Iris pigment epithelial cell (primary cell): ENCODE results near the gene DENND1C.

ENCODE experiments used
- DNase-seq: peaks from one replicate; pipeline ENCODE4 v3.0.0-alpha.2; 2011; ENCODE audit warnings: low read depth

The DENND1C gene

GRCh38 chr19:6478815-6479214 lies 2.8 kb downstream of the DENND1C start:
- DNase-seq, result no peak

DNA sequence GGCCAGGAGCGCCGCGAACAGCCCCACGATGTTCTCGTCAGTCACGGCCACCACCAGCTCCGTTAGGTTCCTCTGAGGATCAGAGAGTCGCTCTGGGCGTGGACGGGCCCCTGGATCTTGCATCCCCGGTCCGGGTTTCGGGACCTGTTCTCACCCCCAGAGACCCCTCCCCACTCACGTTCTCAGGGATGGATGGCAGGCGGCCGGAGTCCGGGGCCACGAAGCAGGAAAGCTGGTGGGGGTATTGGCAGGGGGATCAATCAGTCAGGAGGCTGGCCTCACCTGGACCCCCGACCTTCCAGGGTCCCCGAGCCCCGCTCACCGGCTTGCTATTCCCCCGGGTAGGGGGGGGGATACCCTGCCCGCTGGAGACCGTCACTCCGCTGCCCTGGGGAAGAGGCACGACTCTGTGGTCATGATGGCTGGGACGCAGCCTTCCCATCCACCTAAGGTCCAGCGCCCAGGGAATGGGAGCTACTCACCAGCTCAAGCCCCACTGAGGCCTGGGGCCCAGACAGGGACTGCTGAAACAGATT lies 4.6 kb downstream of the DENND1C start:
- DNase-seq, result no peak

GRCh38 chr19:6476155-6476895 lies 5.3 kb downstream of the DENND1C start:
- peak; percentile 48 for DNase-seq

GRCh38 chr19:6475321-6476108 lies 6.1 kb downstream of the DENND1C start:
- DNase-seq, result no peak

DNA sequence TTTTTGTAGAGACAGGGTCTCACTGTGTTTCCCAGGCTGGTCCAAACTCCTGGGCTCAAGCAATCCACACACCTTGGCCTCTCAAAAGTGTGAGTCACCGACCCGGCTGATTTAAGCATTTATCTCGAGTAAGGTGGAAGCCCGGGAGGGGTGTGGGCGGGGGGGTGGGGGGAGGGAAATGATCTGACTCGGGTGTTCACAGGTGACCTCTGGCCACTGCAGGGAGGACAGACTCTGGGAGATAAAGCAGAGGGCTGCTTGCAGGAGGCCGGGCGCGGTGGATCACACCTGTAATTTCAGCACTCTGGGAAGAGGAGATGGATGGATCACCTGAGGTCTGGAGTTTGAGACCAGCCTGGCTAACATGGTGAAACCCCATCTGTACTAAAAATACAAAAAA lies 7.9 kb downstream of the DENND1C start:
- DNase-seq, result no peak

DNA sequence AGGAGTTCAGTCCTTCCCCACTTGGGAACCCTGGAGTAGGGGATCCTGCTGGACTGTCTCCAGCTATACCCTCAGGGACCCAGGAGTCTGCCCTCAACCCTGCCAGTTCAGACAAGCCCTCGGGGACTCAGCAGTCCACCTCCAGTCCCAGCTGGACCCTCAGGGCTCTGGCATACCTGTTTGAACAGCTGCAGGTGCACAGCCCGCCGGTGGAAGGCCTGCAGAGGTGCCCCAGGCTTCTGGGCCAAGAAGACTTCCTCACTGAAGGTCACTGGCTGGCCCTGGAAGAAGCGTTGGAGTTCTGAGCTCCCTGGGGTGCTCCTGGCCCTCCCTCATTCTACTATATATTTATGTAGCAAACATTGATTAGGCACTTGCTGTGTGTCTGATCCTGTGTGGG lies 8.9 kb downstream of the DENND1C start:
- DNase-seq, result no peak

DNA sequence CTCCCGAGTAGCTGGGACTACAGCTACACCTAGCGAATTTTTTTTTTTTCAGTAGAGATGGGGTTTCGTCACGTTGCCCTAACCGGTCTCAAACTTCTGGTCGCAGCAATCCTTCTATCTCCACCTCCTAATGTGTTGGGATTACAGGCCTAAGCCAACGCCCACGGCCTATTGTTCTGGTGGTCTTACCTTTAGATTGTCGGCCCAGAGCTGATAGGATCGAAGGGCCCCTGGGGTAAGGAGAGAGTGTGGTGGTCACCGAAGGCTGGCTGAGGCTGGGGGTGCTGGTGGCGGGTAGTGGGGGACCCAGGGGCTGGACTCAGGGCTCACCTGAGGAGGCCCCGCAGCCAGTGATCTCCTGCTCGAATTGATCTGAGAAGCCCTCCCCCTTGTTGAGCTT lies 10.5 kb downstream of the DENND1C start:
- DNase-seq, result no peak

DNA sequence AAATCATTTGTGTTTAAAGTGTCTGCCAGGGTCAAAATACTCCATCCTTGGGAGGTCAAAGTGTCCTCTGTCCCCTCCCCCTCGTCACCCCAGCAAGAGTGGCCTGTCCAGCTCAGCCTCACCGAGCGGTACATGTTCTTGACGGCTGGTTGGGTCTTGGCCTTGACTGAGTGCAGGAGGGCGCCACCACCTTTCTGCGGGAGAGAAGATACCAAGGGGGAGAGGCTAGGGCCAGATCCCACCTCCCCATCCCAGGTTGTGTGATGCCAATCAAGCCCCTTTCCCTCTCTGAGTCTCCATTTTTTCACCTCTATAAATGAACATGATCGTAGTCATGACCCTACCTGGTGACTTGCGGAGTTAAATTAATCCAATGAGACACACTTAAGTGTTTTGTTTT lies 11.4 kb downstream of the DENND1C start:
- DNase-seq, result no peak

DNA sequence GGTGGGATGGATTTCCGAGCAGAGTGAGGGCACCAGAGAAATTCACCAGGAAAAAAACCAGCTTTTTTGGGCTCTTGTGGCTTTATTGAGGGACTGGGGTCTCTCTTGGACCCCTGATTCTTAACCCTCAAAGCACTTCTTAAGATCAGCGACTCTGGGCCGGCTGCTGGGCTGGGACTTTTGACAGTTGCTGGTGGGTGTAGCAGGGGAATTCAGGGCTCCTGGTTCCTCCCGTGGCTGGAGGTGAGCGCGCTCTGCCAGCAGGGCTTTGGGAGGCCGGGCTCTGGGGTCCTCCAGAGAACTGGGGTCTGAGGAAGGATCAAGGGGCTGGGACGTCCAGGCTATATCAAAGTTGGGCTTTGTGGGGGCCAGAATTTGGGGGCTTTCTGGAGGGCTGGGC lies 14.2 kb downstream of the DENND1C start:
- no peak for DNase-seq

DNA sequence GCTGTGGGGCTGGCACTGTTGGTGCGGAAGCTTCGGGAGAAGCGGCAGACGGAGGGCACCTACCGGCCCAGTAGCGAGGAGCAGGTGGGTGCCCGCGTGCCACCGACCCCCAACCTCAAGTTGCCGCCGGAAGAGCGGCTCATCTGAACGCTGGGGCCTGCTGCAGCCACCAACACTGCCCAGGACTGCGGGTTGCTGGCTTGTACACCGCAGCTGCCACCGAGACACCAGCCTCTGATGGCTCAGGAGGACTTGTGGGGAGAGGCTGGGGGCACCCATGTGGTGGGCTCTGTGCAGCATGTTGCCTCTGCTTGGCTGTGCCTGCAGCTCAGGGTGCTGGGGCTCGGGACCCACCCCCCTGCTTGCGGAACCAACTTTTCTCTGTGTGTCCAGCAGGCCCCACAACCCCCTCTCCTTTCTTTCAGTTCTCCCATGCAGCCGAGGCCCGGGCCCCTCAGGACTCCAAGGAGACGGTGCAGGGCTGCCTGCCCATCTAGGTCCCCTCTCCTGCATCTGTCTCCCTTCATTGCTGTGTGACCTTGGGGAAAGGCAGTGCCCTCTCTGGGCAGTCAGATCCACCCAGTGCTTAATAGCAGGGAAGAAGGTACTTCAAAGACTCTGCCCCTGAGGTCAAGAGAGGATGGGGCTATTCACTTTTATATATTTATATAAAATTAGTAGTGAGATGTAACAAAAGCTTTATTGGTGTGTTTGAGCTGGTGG lies 14.9 kb downstream of the DENND1C start:
- DNase-seq, result no peak

DNA sequence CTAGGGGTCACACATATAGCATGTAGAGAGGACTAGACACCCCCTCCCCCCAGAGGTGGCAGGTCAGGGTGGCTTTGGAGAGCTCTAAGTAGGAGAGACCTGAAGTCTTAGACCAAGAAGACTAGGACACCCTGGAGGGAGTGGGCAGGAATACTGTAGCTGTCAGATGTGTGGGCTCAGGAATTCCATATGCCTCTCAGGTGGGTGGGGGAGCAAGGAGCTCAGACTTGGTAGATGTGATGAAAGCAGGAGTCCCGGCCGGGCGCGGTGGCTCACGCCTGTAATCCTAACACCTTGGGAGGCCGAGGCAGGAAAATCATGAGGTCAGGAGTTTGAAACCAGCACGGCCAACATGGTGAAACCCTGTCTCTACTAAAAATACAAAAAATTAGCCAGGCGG lies 15.9 kb downstream of the DENND1C start:
- no peak for DNase-seq

DNA sequence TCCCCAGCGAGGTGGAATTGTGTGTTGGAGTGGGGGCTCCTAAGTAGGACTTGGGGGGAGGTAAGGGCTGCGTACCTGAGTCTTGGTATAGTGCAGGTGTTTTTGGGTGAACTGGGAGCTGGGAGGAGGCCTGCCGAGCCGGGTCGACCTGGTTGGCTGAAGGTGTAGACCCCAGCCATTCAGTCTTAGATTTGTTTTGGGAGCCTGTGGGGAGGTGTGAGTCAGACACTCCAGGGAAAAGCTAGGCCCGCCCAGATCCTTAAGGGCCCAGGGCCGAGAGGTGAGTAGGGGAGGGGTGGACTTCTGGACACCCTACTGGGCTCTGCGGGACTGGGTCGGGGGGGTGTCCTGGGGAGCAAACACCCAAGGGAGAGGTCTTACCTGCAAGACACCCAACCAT lies 16.6 kb downstream of the DENND1C start:
- no peak for DNase-seq

DNA sequence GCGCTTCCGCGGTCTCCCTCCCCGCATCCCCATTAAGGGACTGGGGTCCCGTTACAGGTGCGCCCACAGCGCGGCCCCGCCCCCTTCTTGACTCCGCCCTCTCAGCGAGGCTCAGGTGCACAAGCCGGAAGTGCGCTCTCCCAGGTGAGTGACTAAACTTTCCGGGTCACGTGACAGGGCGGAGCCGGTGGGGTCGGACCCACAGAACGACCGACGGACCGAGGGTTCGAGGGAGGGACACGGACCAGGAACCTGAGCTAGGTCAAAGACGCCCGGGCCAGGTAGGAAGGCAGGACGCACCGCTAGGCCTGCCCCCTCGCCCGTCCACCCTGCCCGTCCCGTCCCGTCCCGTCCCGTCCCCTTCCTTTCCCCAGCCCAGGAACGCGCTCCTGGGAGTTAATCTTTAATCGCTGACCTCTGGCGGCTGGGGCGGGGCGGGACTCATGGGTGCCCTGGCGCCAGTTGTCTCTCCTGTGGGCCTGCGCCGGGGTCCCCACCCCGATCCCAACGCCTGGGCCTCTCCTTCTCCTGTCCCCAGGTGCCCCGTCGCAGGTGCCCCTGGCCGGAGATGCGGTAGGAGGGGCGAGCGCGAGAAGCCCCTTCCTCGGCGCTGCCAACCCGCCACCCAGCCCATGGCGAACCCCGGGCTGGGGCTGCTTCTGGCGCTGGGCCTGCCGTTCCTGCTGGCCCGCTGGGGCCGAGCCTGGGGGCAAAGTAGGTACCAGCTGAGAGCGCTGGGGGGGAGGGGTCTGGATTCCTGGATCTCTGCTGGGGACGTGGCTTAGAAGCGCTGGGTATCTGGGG lies 17.3 kb downstream of the DENND1C start, which contains the start of gene CRB3:
Gene CRB3 (plus strand): TSS at position 202 of the 804 bp plus-strand sequence. CDS start 431 bp downstream, at position 633.
- no peak for DNase-seq

GRCh38 chr19:6460099-6460884 lies 21.3 kb downstream of the DENND1C start:
- DNase-seq, result peak; percentile 99

- peak; percentile 66 for DNase-seq
Observed at GRCh38 chr19:6459262-6460098, 22.1 kb downstream of the DENND1C start, which contains the start of gene SLC25A23. SLC25A23 (minus strand) TSS chr19:6459792; CDS start chr19:6459628, 164 bp downstream.

- DNase-seq, result no peak
Observed at GRCh38 chr19:6458695-6459261, 22.8 kb downstream of the DENND1C start.

DNA sequence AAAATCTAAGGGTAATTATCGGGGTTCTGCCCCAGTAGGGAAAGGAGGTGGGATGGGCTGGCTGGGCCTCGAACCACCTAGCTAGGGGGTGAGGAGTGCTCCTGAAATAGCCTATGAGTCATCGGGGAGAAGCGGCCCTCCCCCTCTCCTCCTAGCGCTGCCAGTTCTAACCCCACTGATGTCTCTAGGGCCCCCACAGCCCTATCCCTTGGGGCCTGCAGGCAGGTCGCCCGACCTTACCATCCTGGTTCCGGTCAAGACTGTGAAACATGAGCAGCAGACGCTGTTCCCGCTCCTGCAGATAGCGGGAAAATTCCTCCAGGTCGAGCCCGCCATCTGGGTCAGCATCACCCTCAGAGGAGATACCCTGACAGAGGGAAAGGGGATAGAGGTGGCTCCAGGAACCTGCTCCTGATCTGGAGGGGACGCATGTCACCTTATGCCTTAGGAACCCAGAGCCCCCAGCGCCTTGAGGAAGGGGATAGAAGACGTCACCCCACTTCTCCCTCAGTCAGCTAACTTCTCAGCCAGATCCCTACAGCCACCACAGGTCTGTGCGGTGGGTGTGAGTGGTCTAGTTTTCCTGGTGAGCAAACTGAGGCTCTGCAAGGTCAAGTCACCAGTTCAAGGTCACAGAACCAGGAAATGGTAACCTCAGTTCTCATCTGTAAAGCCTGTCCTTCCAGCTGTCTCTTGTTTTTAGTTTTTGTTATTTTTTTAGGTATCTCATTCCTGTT lies 23.5 kb downstream of the DENND1C start:
- peak; percentile 14 for DNase-seq

DNA sequence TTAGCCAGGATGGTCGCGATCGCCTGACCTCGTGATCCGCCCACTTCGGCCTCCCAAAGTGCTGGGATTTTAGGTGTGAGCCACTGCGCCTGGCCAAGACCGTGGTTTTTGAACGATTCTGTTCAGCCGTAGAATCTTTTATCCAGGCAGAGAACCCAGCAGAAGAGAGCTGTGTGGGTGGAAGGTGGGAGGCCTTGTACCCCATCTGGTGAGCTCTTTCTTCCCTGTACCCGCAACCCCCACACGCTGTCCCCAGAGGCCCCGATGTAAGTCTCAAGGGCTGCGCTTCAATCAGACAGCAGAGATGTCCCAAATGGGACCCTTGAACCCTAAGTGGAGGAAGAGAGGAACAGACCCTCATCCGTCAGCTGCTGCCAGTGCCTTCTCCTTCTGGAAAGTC lies 25.7 kb downstream of the DENND1C start:
- no peak for DNase-seq
